Measurements from ENCODE around the gene POLK.

- peak; percentile 55 for TF ChIP-seq TAF1 (conservative IDR thresholded peaks at IDR 0.05)
- TF ChIP-seq, protein P1, sequence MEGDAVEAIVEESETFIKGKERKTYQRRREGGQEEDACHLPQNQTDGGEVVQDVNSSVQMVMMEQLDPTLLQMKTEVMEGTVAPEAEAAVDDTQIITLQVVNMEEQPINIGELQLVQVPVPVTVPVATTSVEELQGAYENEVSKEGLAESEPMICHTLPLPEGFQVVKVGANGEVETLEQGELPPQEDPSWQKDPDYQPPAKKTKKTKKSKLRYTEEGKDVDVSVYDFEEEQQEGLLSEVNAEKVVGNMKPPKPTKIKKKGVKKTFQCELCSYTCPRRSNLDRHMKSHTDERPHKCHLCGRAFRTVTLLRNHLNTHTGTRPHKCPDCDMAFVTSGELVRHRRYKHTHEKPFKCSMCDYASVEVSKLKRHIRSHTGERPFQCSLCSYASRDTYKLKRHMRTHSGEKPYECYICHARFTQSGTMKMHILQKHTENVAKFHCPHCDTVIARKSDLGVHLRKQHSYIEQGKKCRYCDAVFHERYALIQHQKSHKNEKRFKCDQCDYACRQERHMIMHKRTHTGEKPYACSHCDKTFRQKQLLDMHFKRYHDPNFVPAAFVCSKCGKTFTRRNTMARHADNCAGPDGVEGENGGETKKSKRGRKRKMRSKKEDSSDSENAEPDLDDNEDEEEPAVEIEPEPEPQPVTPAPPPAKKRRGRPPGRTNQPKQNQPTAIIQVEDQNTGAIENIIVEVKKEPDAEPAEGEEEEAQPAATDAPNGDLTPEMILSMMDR (IDR thresholded peaks at IDR 0.05; ENCODE audit: low read depth, low read length, missing input control), result no peak
- TF ChIP-seq EGR1 (IDR thresholded peaks at IDR 0.05; ENCODE audit: low read depth in 2 of 2), result no peak
- peak; percentile 76 for TF ChIP-seq ZBTB33 (IDR thresholded peaks at IDR 0.05)
- peak; percentile 71 for TF ChIP-seq SP1 (IDR thresholded peaks at IDR 0.05)
- TF ChIP-seq MAX (IDR thresholded peaks at IDR 0.05), result peak; percentile 50
- TF ChIP-seq, protein P2, sequence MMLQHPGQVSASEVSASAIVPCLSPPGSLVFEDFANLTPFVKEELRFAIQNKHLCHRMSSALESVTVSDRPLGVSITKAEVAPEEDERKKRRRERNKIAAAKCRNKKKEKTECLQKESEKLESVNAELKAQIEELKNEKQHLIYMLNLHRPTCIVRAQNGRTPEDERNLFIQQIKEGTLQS (IDR thresholded peaks at IDR 0.05), result no peak
- peak; percentile 74 for TF ChIP-seq REST (IDR thresholded peaks at IDR 0.05)
Observed at GRCh38 chr5:75511435-75512382, at the start of gene POLK, which contains the start of gene CERT1.
